Measurements from ENCODE around the gene DPCD. TPM values are rescaled to one million over a fixed set of nuclear protein-coding genes. Genes with fewer than 3 reads are reported as not detected.

Gene DPCD
- total and polyA plus RNA-seq, 10 of the 15 experiments (the other 5 are each of a cell fraction or from before 2014, with no cell fraction given), result 9.7 to 50.9 (median 26.3) TPM

- TF ChIP-seq SUPT20H (IDR thresholded peaks at IDR 0.05; ENCODE audit: borderline replicate concordance, control insufficient read depth, low read depth, low read length) (no peak), CHD4 (IDR thresholded peaks at IDR 0.05) (no peak), SKIL (IDR thresholded peaks at IDR 0.05; ENCODE audit: low read depth, poor library complexity, severe bottlenecking) (no peak), PRDM15 (CRISPR knock-in tag; IDR thresholded peaks at IDR 0.05) (no peak), IRF4 (IDR thresholded peaks at IDR 0.05; ENCODE audit: low read depth, low read length) (no peak)
Observed at GRCh38 chr10:101630633-101630920, 42.5 kb downstream of the DPCD start (continued).

- Histone ChIP-seq H3K4me1 (ENCODE audit: control insufficient read depth, insufficient read depth, low read length) (no peaks in the 10 kb centered on the region), H3K4me2 (ENCODE audit: control insufficient read depth, insufficient read depth) (no peak overlapping the region), H3K36me3 (ENCODE audit: control insufficient read depth in 2 of 2, insufficient read depth in 2 of 2, low read length in 1 of 2) (peaks cover 0 to 3% of the 10 kb centered on the region in 2 experiments; a peak in 1 of 4 replicates), H4K20me1 (ENCODE audit: control insufficient read depth, insufficient read depth) (no peaks in the 10 kb centered on the region), H3K27ac (ENCODE audit: control insufficient read depth, insufficient read depth) (no peak overlapping the region), H2AFZ (ENCODE audit: control insufficient read depth, low read depth, low read length) (no peak overlapping the region), H3K79me2 (ENCODE audit: control insufficient read depth, insufficient read depth, low read length) (no peaks in the 10 kb centered on the region), H3K9me3 (replicated peaks; ENCODE audit: control insufficient read depth, insufficient read depth, low read length) (no peaks in the 10 kb centered on the region), H3K27me3 (replicated peaks in 1 of 2; ENCODE audit: control insufficient read depth in 2 of 2, insufficient read depth in 2 of 2, low read length in 1 of 2) (no peaks in the 10 kb centered on the region), H3K9ac (ENCODE audit: control insufficient read depth, insufficient read depth, low read length) (no peak overlapping the region), H3K4me3 (no peak overlapping the region)
- RAD21 ChIA-PET (ENCODE audit: unreplicated experiment), result no interaction called here
- in situ Hi-C loops (cut with MboI) (no loop called here), intact Hi-C loops (cut with micrococcal nuclease; ENCODE audit: unreplicated experiment) (no loop called here)
- ATAC-seq, result no peak
- TF ChIP-seq STAT1 (conservative IDR thresholded peaks at IDR 0.05) (no peak), USF2 (IDR thresholded peaks at IDR 0.05; ENCODE audit: borderline replicate concordance, low read depth, low read length) (no peak), CUX1 (IDR thresholded peaks at IDR 0.05; ENCODE audit: insufficient replicate concordance, low read depth, low read length) (no peak), SIX5 (IDR thresholded peaks at IDR 0.05; ENCODE audit: low read depth, low read length, severe bottlenecking) (no peak), PAX5 (IDR thresholded peaks at IDR 0.05; ENCODE audit: borderline replicate concordance, low read depth, low read length) (no peak)
- POLR2A ChIA-PET, result interaction anchor here (1.5 kb wide), 1 partner anchor 38 kb away, joined by 4 read pairs; no protein-coding TSS in a partner anchor
- WGBS (ENCODE audit: insufficient coverage, insufficient replicate concordance, low lambda C conversion rate, missing lambda C conversion rate), result 97% methylated on average over 8 of the region's 8 CpGs
- SMC1A ChIA-PET (ENCODE audit: uncharacterized antibody, unreplicated experiment), result interaction anchor here (1.6 kb wide), 1 partner anchor 14 kb away, joined by 5 read pairs; no protein-coding TSS in a partner anchor
- BruUV-seq (replicated peaks), result no TSS peak
- DNase-seq (ENCODE audit: low read depth, low spot score), result no peak
- no peak for FAIRE-seq
- CTCF ChIA-PET, result no interaction called here
Observed at GRCh38 chr10:101631821-101632475, 43.8 kb downstream of the DPCD start.

All from GM12878 (cell line).